IPS-18a (cell line): Measurements from ENCODE around the gene POC1A.

Source experiments
- H3K27ac ChIP-seq: one replicate; pipeline ENCODE4 v1.5.1; 2013; ENCODE audit warnings: low read length
- H3K27me3 ChIP-seq: one replicate; pipeline ENCODE4 v1.6.1; 2013; ENCODE audit warnings: mild to moderate bottlenecking, low read length; ENCODE audit not compliant: control insufficient read depth, insufficient read depth
- H3K36me3 ChIP-seq: one replicate; pipeline ENCODE4 v1.6.1; 2013; ENCODE audit warnings: low read depth, low read length; ENCODE audit not compliant: control insufficient read depth
- H3K4me1 ChIP-seq: one replicate; pipeline ENCODE4 v1.6.1; 2013; ENCODE audit warnings: low read depth, low read length; ENCODE audit not compliant: control insufficient read depth
- H3K4me3 ChIP-seq: one replicate; pipeline ENCODE4 v1.5.1; 2013; ENCODE audit warnings: low read length
- H3K9ac ChIP-seq: one replicate; pipeline ENCODE4 v1.6.1; 2013; ENCODE audit warnings: mild to moderate bottlenecking, low read length, moderate library complexity
- H3K9me3 ChIP-seq: one replicate; pipeline ENCODE4 v1.6.1; 2013; ENCODE audit warnings: low read depth, low read length; ENCODE audit not compliant: control insufficient read depth

POC1A gene

DNA sequence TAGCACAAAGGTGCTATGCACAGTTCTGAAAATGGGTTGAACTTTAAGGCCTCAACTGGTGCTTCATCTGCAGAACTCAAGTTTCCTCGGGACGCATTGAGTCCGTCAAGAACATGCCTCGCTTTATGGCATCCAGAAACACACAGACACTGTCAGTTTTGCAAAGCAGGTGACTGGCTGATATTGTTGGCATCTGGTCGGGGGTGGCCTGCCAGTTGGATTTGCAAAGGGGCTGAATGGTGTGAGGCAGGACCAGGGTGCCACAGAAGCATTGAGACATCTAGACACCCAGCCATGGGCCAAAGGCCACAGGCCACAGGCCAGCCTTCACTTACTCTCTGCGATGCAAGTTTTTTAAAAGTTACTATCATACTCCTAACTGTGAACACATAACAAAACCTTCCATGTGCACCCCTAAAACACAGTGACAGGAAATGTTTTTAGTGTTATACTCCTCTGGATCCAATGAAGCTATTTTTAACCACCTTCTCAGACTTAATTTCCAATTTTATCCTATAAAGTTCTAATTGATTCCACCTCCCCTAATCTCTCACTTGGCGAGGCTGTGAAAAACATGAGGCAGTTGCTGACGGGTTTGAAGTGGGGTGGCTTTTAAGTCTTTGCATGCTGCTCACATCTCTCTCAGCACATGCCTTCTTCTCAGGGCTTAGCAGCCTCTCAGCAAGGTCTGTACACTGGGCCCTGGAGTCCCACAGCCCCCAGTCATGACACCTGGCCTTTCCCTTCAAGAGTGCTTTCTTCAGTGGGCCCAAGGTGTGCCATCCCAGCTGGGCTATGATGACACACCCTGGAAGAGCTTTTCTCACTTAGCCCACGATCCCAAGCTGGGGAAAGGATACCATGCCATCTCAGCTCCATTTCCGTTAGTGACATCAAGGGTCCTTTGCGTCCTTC lies 59.4 kb downstream of the POC1A start:
- H3K36me3 ChIP-seq = peaks cover 15% of the 10 kb centered on the region
- H3K27ac ChIP-seq = no peak overlapping the region
- H3K4me1 ChIP-seq = no peaks in the 10 kb centered on the region
- H3K9ac ChIP-seq = no peak overlapping the region
- no peak overlapping the region for H3K4me3 ChIP-seq
- H3K9me3 ChIP-seq = no peaks in the 10 kb centered on the region
- no peaks in the 10 kb centered on the region for H3K27me3 ChIP-seq

DNA sequence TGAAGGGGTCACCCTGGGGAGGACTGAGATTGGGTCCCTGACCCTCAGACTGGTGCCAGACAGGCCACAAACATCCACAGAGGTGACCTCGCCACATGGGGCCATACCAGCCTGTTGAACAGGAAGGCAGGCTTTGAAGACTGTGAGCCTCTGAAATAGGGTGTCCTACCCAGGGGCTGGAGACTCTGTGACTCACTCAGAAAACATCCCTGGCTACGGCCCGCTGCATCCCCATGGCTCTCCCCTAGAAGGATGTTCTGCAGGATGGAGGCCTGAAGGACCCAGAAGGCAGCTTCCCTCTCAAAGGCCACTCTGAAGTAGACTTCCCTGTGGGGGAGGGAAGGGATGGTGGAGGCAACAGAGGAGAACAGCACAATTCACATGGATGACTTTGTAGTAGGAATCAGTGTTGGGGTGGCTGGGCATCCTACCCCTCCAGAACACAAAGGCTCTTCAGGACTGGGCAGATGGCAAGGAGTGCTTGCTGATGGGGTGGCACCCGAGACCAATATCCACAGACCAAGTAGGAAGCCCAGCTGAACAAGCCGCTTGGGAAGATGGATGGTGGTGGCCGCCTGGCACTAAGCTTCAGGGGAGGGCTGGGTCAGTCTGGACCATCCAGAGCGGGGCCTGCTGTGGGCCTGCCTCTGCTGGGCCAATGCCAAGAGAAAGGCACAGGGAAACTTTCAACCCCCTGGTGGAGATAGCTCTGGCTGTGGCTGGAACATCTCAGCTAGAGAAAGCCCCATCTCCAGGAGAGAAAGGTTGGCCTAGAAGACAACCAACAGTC lies 60.3 kb downstream of the POC1A start:
- H3K36me3 ChIP-seq = peaks cover 15% of the 10 kb centered on the region
- no peaks in the 10 kb centered on the region for H3K27me3 ChIP-seq
- no peak overlapping the region for H3K4me3 ChIP-seq
- no peaks in the 10 kb centered on the region for H3K9me3 ChIP-seq
- no peak overlapping the region for H3K9ac ChIP-seq
- H3K27ac ChIP-seq = no peak overlapping the region
- no peaks in the 10 kb centered on the region for H3K4me1 ChIP-seq

DNA sequence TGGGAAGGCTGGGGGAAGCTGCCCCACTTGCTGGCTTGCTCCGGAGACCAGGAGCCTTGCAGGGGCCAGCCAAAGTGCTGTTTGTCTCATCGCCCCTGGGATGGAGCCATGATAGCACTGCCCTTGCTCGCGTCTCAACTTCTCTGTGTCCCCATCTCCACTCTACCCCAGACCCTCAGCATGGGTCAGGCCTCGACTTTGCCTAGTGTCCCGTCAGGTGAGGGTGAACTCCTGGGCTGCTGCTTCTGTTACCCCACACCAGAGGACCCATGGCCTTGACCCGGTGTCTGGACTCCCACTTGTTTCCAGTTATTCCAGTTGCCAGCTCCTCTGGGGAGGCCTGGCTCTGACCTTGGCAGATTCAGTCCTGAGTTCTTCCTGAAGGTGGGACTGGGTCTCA lies 61.3 kb downstream of the POC1A start:
- Histone ChIP-seq H3K27me3 (no peaks in the 10 kb centered on the region), H3K4me1 (no peaks in the 10 kb centered on the region), H3K9ac (no peak overlapping the region), H3K4me3 (no peak overlapping the region), H3K36me3 (peaks cover 15% of the 10 kb centered on the region), H3K27ac (no peak overlapping the region), H3K9me3 (no peaks in the 10 kb centered on the region)

DNA sequence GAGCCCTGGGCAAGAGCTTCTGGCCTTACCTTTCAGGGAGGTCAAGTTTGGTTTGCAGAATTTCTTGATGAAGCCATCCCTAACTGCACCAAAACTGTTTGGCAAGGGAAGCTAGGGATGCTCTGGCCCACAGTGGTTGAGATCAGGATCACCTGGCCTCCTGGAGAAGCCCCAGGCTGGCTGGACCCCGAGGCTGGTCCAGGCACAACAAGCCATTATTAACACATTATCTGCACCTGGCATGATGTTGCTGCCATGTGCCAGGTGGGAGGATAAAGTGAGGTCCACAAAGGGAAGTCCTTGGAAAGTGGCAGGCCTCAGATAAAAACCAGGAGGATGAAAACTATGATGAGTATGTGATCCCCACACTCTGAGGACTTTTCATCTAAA lies 62.0 kb downstream of the POC1A start:
- H3K27me3 ChIP-seq = no peaks in the 10 kb centered on the region
- no peak overlapping the region for H3K9ac ChIP-seq
- peaks cover 12% of the 10 kb centered on the region for H3K36me3 ChIP-seq
- no peak overlapping the region for H3K27ac ChIP-seq
- H3K4me1 ChIP-seq = no peaks in the 10 kb centered on the region
- H3K4me3 ChIP-seq = no peak overlapping the region
- no peaks in the 10 kb centered on the region for H3K9me3 ChIP-seq

DNA sequence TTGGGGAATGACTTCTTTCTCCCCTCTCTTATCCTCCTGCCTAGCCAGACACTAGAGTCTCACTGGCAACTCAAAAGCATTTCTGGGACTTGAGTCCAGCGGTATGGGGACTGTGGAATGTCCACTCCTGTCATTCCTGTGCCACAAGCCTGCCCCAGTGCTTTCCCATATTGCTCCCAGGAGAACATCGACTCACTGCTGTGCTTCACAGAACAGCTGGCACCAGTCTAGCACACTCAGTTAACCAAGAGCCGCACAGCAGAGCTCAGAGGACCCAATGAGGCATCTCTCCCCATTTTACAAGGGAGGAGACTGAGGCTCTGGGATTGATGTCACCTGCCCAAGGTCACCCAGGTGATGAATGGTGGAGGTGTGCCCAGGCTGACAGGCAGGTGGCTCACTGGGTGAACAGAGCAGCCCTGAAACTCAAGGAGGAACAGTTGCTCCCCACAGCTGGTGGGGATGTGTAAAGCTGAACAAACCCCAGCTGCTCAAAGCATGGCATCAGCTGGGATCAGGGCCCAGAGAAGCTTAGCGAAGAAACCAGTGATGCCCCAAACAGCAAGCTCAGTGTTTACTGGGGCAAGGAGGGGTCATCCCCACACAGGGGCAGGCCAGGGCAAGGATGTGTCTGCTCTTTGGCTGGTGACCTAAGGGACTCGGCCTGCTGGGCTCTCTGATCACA lies 62.5 kb downstream of the POC1A start:
- Histone ChIP-seq H3K4me3 (no peak overlapping the region), H3K27ac (no peak overlapping the region), H3K36me3 (peaks cover 8% of the 10 kb centered on the region), H3K4me1 (no peaks in the 10 kb centered on the region), H3K27me3 (no peaks in the 10 kb centered on the region), H3K9ac (no peak overlapping the region), H3K9me3 (no peaks in the 10 kb centered on the region)

DNA sequence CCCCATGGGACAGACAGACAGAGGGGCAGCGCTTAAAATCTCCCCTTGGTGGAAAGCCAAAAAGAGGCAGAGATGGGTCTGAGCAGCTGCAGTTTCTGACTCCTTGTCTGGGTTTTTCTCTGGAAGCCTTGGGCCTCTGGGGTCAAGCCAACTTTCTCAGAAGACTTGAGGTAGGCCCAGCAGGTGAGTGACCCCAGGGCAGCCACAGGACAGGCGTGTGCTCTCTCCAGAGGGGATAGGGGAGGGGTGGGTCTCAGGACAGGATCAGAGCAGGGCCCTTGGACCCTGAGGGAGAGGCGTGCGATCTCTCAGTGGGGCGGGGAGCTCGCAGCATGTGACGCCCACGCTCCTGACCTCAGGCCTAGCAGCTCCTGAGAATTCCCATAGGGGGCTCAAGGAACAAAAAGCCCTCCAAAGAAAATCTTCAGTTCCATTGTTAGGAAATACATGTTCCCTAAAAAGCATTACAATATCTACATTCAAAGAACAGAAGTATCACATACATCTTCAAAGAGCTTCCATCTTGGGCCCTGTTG lies 63.2 kb downstream of the POC1A start:
- Histone ChIP-seq H3K27ac (no peak overlapping the region), H3K27me3 (no peaks in the 10 kb centered on the region), H3K4me3 (no peak overlapping the region), H3K4me1 (no peaks in the 10 kb centered on the region), H3K36me3 (peaks cover 3% of the 10 kb centered on the region), H3K9ac (no peak overlapping the region), H3K9me3 (no peaks in the 10 kb centered on the region)

DNA sequence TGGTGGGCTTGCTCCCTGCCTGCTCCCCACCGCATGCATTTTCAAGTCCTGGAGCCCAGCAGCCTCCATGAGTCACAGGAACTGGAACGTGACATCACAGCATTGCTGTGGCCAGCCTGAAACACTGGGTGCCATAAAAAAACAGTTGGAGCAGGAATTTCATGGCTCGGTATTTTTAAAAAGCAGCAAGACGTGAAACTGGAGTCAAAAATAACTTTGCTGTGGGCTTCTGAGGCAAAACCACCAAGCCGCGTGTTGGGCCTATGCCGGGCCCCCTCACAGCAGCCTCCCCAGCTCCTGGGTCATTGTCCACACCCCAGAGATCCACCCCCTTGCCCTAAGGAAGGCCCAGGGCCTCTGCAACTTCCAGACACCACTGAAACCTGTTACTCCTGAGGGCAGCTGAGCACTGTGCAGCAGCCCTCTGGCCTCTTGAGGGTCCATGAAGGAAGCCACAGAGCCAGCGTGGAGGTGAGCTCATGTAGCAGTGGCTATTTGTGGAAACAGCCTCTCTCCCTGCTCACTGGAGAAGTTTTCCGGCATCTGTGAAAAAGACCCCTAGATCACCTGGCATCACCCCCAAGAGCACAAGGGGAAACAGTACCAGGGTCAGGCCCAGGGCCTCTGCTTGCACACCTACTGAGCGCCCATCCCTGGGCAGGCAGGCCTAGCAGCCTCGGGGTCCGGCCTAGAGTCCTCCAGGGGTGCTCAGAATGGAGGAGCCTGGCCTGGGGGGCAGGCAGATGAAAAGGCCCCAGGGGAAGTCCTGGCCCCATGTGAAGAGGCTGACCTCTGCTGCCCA lies 63.9 kb downstream of the POC1A start:
- Histone ChIP-seq H3K4me1 (no peaks in the 10 kb centered on the region), H3K4me3 (no peak overlapping the region), H3K27me3 (no peaks in the 10 kb centered on the region), H3K9me3 (no peaks in the 10 kb centered on the region), H3K36me3 (no peaks in the 10 kb centered on the region), H3K27ac (no peak overlapping the region), H3K9ac (no peak overlapping the region)

DNA sequence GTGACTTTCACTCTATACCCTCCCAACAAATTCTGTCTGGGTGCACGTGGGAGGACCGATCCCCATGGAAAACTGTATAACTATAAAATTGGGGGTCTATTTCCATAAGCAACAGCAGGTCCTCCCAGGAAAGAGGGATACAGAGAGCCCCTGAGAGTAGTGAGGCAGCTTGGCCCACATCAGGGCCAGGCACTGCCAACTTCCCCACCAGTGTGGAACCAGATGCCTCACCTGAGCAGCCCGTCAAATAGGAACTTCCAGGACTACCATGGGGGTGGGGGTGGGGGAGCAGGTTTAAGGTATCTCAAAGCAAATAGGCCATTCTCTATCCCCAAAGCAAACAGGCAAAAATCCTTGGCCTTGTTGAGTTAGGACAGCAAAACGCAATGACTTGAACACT lies 64.5 kb downstream of the POC1A start:
- Histone ChIP-seq H3K9me3 (no peaks in the 10 kb centered on the region), H3K27me3 (no peaks in the 10 kb centered on the region), H3K9ac (no peak overlapping the region), H3K27ac (no peak overlapping the region), H3K4me1 (no peaks in the 10 kb centered on the region), H3K36me3 (no peaks in the 10 kb centered on the region), H3K4me3 (no peak overlapping the region)

DNA sequence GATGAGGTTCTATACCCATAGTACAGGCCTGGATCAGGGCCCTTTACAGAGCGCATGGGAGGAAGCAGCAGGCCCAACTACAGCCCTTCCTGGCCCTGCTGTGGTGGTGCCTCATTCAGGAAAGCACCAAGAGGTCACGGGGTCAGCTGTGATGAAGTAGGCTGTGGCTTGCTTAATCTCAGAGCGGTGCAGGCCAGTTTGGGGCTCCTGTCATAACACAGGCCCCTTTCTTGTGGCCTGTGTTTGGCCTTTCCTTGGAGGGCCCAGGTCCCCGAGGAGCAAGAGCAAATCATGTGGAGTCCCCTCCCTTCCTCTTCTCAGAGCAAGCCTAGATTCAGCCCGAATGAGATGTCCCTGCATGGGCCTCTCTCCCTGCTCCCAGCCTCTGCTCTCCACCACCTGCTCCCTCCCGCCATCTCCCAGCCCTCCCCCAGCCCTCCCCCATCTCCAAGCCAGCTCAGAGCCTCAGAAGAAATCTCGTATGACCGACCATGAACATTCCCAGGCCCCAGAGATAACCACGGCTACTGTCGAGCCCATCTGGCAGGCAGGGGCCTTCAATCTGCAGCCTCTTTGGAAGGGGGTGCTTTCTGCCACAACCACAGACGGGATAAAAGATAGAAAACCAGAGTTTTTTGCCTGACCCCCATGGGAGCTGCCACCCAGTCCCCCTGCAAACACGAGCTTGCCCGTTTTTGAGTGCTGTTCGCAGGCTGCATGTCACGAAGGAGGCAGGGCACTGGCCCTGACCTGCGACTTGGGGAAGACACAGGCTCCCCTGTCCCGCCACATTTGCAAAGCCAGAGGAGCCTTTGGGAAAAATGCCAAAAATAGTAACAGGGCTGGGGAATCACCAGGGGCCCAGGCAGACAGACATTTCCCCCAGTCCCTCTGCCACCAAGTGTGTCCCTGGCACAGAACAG lies 65.5 kb downstream of the POC1A start:
- H3K27ac ChIP-seq = no peak overlapping the region

DNA sequence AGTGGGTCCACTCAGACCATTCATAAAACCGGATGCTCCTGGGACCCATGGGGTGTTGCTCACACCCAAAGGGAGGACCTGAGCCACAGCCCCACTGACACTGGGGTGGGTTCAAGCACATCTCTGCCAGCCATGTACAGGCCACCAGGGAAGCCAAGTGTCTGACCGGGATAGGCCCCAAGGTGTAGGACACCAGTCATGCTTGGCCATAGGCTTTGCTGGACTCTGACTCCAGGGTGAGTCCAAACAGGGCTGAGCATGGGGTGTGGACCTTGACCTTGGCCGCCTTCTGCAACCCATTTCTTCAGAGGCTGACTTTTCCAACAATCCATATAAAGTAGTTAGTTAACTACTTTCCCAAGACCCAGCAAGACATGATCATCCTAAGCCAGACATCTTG lies 66.5 kb downstream of the POC1A start:
- H3K9ac ChIP-seq = no peak overlapping the region
- no peaks in the 10 kb centered on the region for H3K4me1 ChIP-seq
- no peak overlapping the region for H3K27ac ChIP-seq
- no peaks in the 10 kb centered on the region for H3K36me3 ChIP-seq
- H3K4me3 ChIP-seq = no peak overlapping the region
- no peaks in the 10 kb centered on the region for H3K9me3 ChIP-seq
- no peaks in the 10 kb centered on the region for H3K27me3 ChIP-seq

More for the DNA sequence above, 65.5 kb downstream of the POC1A start:
- Histone ChIP-seq H3K9me3 (no peaks in the 10 kb centered on the region), H3K36me3 (no peaks in the 10 kb centered on the region), H3K27me3 (no peaks in the 10 kb centered on the region), H3K4me3 (no peak overlapping the region), H3K9ac (no peak overlapping the region), H3K4me1 (no peaks in the 10 kb centered on the region)
